A673 (cell line): ENCODE measurements around the gene TMPRSS11B.

ENCODE experiments used
- CTCF ChIP-seq: fragments of 300-800, 200-600 bp; sonication (generic); conservative IDR thresholded peaks from 2 replicates; pipeline ENCODE4 v1.5.1; 2017; ENCODE audit warnings: low read depth, mild to moderate bottlenecking, antibody characterized with exemption, low read length, moderate library complexity, mixed read lengths
- EZH2 ChIP-seq: fragments of 200-600 bp; sonication (generic); IDR thresholded peaks from 2 replicates; pipeline ENCODE4 v1.6.1; 2017; ENCODE audit warnings: borderline replicate concordance, low read depth, mild to moderate bottlenecking, mixed read lengths, antibody characterized with exemption, low read length; ENCODE audit not compliant: poor library complexity, severe bottlenecking

- TF ChIP-seq EZH2 (no peak), CTCF (no peak)
Measured at GRCh38 chr4:68277627-68278026, 32.1 kb upstream of the TMPRSS11B start.
